Measurements from ENCODE around the gene STARD5. TPM values are rescaled to one million over a fixed set of nuclear protein-coding genes. Genes with fewer than 3 reads are reported as not detected.

STARD5 gene
- total and polyA plus RNA-seq, 2 of the 8 experiments (the other 6 are each of a cell fraction or from before 2014, with no cell fraction given): 5.5 to 10.4 TPM

DNA sequence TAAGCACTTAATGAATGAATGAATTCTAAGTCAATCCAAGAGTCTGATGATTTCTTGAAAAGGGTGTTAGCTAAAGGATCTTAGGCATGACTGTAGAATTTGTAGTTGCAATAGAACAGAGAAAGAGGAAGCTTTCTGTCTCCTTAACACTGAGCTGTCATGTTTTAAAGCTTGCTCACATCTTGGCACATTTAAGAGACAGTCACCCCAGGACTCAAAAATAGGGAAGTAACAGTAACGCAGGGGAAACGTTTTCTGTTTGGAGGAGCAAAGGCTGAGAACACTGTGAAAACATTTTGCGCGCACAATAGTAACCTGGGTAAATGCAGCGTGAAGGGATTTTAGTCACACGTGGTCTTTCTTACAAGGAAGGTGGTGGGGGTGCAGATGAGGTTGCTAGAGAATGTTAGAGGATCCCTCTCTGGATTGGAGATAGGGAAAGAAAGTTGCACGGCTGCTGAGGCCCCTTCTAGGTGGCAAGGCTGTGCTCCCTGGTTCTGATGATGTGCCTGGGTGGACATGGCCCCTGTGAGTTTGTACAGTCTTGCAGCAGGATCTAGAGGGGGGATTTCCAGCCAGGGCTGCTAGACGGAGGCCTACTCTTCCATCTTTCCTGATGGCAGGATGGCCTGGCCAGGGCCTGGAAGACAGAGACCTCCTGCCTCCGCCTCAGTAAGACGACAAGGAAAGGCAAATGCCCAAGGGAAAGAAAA is 12.0 kb downstream of the STARD5 start (continued):
- TF ChIP-seq CHD7 (IDR thresholded peaks at IDR 0.05; ENCODE audit: insufficient replicate concordance, low read length) (no peak), TEAD4 (IDR thresholded peaks at IDR 0.05; ENCODE audit: low read depth, low read length) (no peak)

Measured in H1 (cell line).